ENCODE measurements around the gene TTC9B.

DNA sequence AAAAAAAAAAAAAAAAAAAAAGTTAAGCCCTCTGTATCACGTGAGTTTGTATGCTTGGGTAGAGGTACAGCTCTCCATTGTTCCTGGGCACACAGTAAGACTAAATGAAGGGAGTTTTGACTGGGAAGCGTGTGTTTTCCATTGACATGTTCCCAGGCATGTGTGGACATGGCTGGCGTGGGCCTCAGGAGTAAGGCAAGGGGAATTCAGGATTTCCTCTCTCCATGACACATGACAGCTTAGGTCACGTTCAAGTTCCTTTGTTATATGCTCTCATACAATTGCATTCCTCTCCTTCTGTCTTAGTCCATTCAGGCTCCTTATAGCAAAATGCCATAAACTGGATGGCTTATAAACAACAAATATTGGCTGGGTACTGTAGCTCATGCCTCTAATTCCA lies 44.1 kb downstream of the TTC9B start:
- TF ChIP-seq, protein P1, sequence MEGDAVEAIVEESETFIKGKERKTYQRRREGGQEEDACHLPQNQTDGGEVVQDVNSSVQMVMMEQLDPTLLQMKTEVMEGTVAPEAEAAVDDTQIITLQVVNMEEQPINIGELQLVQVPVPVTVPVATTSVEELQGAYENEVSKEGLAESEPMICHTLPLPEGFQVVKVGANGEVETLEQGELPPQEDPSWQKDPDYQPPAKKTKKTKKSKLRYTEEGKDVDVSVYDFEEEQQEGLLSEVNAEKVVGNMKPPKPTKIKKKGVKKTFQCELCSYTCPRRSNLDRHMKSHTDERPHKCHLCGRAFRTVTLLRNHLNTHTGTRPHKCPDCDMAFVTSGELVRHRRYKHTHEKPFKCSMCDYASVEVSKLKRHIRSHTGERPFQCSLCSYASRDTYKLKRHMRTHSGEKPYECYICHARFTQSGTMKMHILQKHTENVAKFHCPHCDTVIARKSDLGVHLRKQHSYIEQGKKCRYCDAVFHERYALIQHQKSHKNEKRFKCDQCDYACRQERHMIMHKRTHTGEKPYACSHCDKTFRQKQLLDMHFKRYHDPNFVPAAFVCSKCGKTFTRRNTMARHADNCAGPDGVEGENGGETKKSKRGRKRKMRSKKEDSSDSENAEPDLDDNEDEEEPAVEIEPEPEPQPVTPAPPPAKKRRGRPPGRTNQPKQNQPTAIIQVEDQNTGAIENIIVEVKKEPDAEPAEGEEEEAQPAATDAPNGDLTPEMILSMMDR (conservative IDR thresholded peaks at IDR 0.05; ENCODE audit: low read depth, low read length) = no peak
- TF ChIP-seq POLR2A (IDR thresholded peaks at IDR 0.05; ENCODE audit: low read depth, low read length) = no peak
- TF ChIP-seq BHLHE40 (IDR thresholded peaks at IDR 0.05; ENCODE audit: low read depth, low read length) = no peak
- no peak for TF ChIP-seq MXI1 (IDR thresholded peaks at IDR 0.05; ENCODE audit: borderline replicate concordance, low read depth, low read length)
- no peak for TF ChIP-seq CEBPB (IDR thresholded peaks at IDR 0.05; ENCODE audit: low read depth, low read length)
